ENCODE measurements around the gene FGL2.
"Not testable (repeated sequence)": the region's sequence is repeated elsewhere in the genome, so short reads cannot be mapped to it uniquely, and the experiment has no call there.

Gene FGL2

GRCh38 chr7:77157034-77157433, 42.6 kb downstream of the FGL2 start:
- DNase-seq (ENCODE audit: low read depth): not testable (repeated sequence)

- not testable (repeated sequence) for DNase-seq (ENCODE audit: low read depth)
Observed at GRCh38 chr7:77155601-77156377, 43.8 kb downstream of the FGL2 start.

- not testable (repeated sequence) for DNase-seq (ENCODE audit: low read depth)
Observed at GRCh38 chr7:77154917-77155464, 44.6 kb downstream of the FGL2 start.

DNA sequence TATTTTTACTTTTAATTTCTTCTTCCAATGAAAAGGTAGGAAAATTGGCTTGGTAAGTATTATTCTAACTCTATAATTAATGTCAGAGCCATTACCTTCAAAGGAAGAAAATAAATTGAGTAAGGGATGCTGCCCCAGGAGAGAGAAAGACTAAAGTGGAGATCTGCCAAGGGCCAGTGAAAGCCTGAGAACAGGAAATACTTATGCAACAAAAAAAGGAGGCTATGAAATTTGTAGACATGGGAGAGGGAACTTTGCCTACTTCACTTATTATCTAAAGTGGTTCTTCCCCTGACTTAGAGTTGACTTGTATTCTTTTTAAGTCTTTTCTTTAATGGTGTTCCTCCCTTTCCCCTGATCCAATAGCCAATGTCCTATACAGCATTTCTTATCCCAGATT, 47.4 kb downstream of the FGL2 start:
- peak; percentile 45 for DNase-seq (ENCODE audit: low read depth)
